ENCODE results near the gene MRM3. TPM values are rescaled to one million over a fixed set of nuclear protein-coding genes. Genes with fewer than 3 reads are reported as not detected.
A peak's percentile ranks its signal among the peaks of the same experiment; 100 is the strongest.
"Not testable (repeated sequence)": the region's sequence is repeated elsewhere in the genome, so short reads cannot be mapped to it uniquely, and the experiment has no call there.

The MRM3 gene
- polyA plus RNA-seq, 1 donor from 2014 or later = 32.2 TPM

- peaks cover 5 to 7% (median 6%) of the 10 kb centered on the region in 3 donors for H3K4me1 Mint-ChIP-seq
- H3K4me3 Mint-ChIP-seq = no peak overlapping the region
- H3K27ac Mint-ChIP-seq = no peak overlapping the region
- H3K36me3 Mint-ChIP-seq = no peaks in the 10 kb centered on the region
- H3K27me3 Mint-ChIP-seq = no peaks in the 10 kb centered on the region
- H3K9me3 Mint-ChIP-seq = no peaks in the 10 kb centered on the region
These were observed 17.1 kb downstream of the MRM3 start for GRCh38 chr17:799261-799660.

- no peaks in the 10 kb centered on the region for H3K27me3 Mint-ChIP-seq
- H3K4me1 Mint-ChIP-seq = peaks cover 0 to 1% (median 0%) of the 10 kb centered on the region in 3 donors
- no peaks in the 10 kb centered on the region for H3K36me3 Mint-ChIP-seq
- H3K9me3 Mint-ChIP-seq = no peaks in the 10 kb centered on the region
- no peak overlapping the region for H3K27ac Mint-ChIP-seq
- no peak overlapping the region for H3K4me3 Mint-ChIP-seq
These were observed 18.5 kb downstream of the MRM3 start for GRCh38 chr17:800446-801242.

GRCh38 chr17:801660-802059 is 19.5 kb downstream of the MRM3 start:
- Mint-ChIP-seq H3K4me1 (peaks cover 0 to 1% (median 0%) of the 10 kb centered on the region in 3 donors), H3K27ac (peak overlapping the region in 1 of 3 donors; percentile 50), H3K4me3 (no peak overlapping the region), H3K36me3 (no peaks in the 10 kb centered on the region), H3K27me3 (no peaks in the 10 kb centered on the region), H3K9me3 (no peaks in the 10 kb centered on the region)

GRCh38 chr17:802481-802880 is 20.3 kb downstream of the MRM3 start:
- Mint-ChIP-seq H3K9me3 (no peaks in the 10 kb centered on the region), H3K4me3 (no peak overlapping the region), H3K27ac (no peak overlapping the region), H3K27me3 (peaks cover 1% of the 10 kb centered on the region), H3K4me1 (peaks cover 0 to 1% (median 0%) of the 10 kb centered on the region in 3 donors), H3K36me3 (no peaks in the 10 kb centered on the region)

GRCh38 chr17:802901-803881 is 21.0 kb downstream of the MRM3 start:
- Mint-ChIP-seq H3K9me3 (no peaks in the 10 kb centered on the region), H3K27ac (no peak overlapping the region), H3K36me3 (no peaks in the 10 kb centered on the region), H3K27me3 (peaks cover 2% of the 10 kb centered on the region), H3K4me1 (peaks cover 0 to 1% (median 0%) of the 10 kb centered on the region in 3 donors), H3K4me3 (no peak overlapping the region)

- Mint-ChIP-seq H3K9me3 (no peaks in the 10 kb centered on the region), H3K27ac (no peak overlapping the region), H3K36me3 (no peaks in the 10 kb centered on the region), H3K4me1 (peaks cover 0 to 1% (median 0%) of the 10 kb centered on the region in 3 donors), H3K27me3 (peaks cover 4% of the 10 kb centered on the region), H3K4me3 (no peak overlapping the region)
These were observed 22.6 kb downstream of the MRM3 start for GRCh38 chr17:804541-805435.

- H3K9me3 Mint-ChIP-seq, H3K36me3 Mint-ChIP-seq, H3K4me1 Mint-ChIP-seq, H3K4me3 Mint-ChIP-seq, H3K27ac Mint-ChIP-seq, H3K27me3 Mint-ChIP-seq: not testable (repeated sequence)
These were observed 23.7 kb downstream of the MRM3 start for GRCh38 chr17:805886-806285.

GRCh38 chr17:806346-806745 is 24.2 kb downstream of the MRM3 start:
- H3K4me1 Mint-ChIP-seq = no peaks in the 10 kb centered on the region
- H3K27ac Mint-ChIP-seq = no peak overlapping the region
- H3K36me3 Mint-ChIP-seq = no peaks in the 10 kb centered on the region
- peaks cover 4% of the 10 kb centered on the region for H3K27me3 Mint-ChIP-seq
- H3K9me3 Mint-ChIP-seq = no peaks in the 10 kb centered on the region
- H3K4me3 Mint-ChIP-seq = peak overlapping the region in 1 of 4 donors; percentile 28

- Mint-ChIP-seq H3K27ac (no peak overlapping the region), H3K4me3 (peak overlapping the region in 1 of 4 donors; percentile 28), H3K9me3 (peaks cover 0 to under 1% (median 0%) of the 10 kb centered on the region in 3 donors), H3K27me3 (peaks cover 4% of the 10 kb centered on the region), H3K4me1 (no peaks in the 10 kb centered on the region), H3K36me3 (no peaks in the 10 kb centered on the region)
These were observed 24.8 kb downstream of the MRM3 start for GRCh38 chr17:806781-807522.

GRCh38 chr17:807523-808294 is 25.6 kb downstream of the MRM3 start:
- peaks cover 0 to 5% (median 0%) of the 10 kb centered on the region in 3 donors for H3K9me3 Mint-ChIP-seq
- H3K27ac Mint-ChIP-seq = peak overlapping the region in 1 of 3 donors; percentile 80
- no peaks in the 10 kb centered on the region for H3K36me3 Mint-ChIP-seq
- H3K27me3 Mint-ChIP-seq = peaks cover 6% of the 10 kb centered on the region
- no peak overlapping the region for H3K4me3 Mint-ChIP-seq
- peaks cover 0 to 2% (median 0%) of the 10 kb centered on the region in 3 donors for H3K4me1 Mint-ChIP-seq

GRCh38 chr17:811051-811784 is 29.1 kb downstream of the MRM3 start:
- H3K4me1 Mint-ChIP-seq = peaks cover 0 to 2% (median 0%) of the 10 kb centered on the region in 3 donors
- H3K9me3 Mint-ChIP-seq = peaks cover 0 to 5% (median 0%) of the 10 kb centered on the region in 3 donors
- peaks cover 8% of the 10 kb centered on the region for H3K27me3 Mint-ChIP-seq
- no peak overlapping the region for H3K4me3 Mint-ChIP-seq
- H3K27ac Mint-ChIP-seq = no peak overlapping the region
- H3K36me3 Mint-ChIP-seq = no peaks in the 10 kb centered on the region

GRCh38 chr17:812638-813204 is 30.6 kb downstream of the MRM3 start:
- no peaks in the 10 kb centered on the region for H3K36me3 Mint-ChIP-seq
- H3K27ac Mint-ChIP-seq = no peak overlapping the region
- peaks cover 0 to 5% (median 0%) of the 10 kb centered on the region in 3 donors for H3K9me3 Mint-ChIP-seq
- peaks cover 13% of the 10 kb centered on the region for H3K27me3 Mint-ChIP-seq
- peaks cover 0 to 2% (median 0%) of the 10 kb centered on the region in 3 donors for H3K4me1 Mint-ChIP-seq
- no peak overlapping the region for H3K4me3 Mint-ChIP-seq
